ENCODE measurements around the gene CEP290. TPM values are rescaled to one million over a fixed set of nuclear protein-coding genes. Genes with fewer than 3 reads are reported as not detected.
"Not testable (repeated sequence)": the region's sequence is repeated elsewhere in the genome, so short reads cannot be mapped to it uniquely, and the experiment has no call there.

CEP290 gene
- total RNA-seq, 1 donor from 2014 or later: 13.9 TPM

DNA sequence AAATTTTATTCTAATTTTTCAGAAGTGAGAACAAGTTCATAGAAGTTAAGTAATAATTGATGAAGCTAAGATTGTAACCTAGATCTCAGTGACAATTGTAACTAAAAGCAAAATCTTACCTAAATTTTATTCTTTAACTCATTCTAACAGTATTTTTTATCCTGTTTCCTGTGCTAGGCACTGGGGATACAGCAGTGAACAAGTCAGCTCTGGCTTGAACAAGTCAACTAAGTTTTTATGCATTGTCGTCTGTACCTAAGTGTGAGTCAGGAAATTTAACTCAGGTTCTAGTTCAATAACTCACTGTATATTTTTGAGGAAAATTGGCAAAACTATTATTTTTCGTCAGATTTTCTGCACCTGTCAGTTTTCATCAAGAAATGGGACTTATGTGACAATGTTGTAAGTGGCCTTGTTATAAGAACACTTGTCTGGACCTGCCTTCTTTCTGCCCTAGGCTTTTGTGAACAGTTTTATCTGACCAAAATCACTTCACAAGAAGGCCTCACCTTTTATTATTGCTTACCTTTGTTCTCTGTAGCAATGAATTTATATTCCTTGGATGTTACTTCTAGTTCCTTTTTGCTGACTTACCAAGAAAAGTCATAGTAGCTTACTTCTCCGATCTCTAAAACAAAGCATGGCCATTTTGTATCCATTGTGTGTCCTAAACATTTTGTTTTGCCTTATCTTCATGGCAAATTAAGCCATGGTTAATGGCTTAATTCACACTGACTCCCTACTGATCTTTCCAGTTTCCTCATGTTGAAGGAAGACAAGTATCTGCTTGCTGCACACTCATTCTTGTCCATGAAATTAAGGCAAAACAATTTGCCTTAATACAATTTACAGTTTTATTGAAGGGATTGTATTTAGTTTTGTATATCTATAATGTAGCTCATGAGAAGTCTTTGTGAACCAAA is 2.9 kb upstream of the CEP290 start:
- DNase-seq (ENCODE audit: low read depth): no peak

DNA sequence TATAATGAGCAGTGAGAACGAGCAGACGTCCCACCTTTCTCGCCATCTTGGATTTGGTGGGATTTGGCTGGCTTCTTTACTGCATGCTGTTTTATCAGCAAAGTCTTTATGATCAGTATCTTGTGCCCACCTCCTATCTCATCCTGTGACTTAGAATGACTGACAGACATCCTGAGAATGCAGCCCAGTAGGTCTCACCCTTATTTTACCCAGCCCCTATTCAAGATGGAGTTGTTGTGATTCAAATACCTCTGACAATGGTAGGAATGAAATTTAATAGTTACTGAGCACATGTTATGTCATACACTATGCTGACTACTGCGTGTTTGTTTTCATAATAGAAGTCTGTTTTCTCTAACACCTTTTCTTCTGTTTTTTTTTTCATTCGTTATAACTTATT is 2.1 kb upstream of the CEP290 start:
- no peak for DNase-seq (ENCODE audit: low read depth)

DNA sequence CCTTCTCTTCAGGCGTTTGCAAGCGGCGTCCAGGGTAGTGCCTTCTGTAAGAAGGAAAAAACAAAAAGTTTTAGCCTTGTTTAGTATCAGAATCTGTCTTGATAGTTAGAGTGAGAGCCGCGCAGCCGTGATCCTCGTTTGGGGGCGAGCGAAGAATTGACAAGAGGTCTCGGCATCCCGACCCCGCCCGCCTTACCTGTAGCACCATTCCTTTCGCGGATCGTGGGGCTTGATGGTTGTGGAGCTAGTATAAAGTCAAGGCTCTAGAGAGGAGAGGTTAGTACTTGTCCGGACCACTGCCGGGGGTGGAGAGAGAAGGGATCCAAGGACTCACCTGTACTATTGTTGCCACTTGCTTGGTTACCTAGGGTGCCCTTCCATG is 713 bp upstream of the CEP290 start:
- no peak for DNase-seq (ENCODE audit: low read depth)

DNA sequence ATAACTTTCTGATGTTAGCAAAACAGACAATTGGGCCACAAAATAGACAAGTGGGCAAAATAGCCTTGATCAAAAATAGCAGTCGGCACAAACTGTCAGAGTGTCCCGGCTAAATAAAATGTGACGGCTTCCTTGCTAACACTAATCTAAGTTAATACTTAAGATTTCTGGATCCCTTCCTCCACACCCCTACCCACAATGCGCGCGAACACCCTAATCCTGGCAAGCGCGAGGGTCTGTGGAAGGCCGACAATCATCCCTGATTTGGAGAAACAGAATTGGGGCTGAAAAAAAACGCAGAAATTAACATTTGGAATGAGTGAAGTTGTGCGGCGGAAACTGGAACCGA is 489 bp downstream of the CEP290 start:
- DNase-seq (ENCODE audit: low read depth): no peak

DNA sequence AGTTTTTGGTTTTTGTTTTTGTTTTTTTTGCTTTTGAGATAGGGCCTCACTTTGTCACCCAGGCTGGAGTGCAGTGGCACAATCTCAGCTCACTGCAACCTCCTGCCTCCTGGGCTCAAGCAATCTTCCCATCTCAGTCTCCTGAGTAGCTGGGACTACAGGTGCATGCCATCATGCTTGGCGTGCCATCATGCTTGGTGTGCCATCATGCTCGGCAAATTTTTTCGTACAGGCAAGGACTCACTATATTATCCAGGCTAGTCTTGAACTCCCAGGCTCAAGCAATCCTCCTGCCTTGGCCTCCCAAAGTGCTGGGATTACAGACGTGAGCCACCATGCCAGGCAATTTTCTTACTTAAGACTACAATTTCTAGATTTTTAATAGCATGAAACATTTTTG is 2.2 kb downstream of the CEP290 start:
- DNase-seq (ENCODE audit: low read depth): not testable (repeated sequence)

DNA sequence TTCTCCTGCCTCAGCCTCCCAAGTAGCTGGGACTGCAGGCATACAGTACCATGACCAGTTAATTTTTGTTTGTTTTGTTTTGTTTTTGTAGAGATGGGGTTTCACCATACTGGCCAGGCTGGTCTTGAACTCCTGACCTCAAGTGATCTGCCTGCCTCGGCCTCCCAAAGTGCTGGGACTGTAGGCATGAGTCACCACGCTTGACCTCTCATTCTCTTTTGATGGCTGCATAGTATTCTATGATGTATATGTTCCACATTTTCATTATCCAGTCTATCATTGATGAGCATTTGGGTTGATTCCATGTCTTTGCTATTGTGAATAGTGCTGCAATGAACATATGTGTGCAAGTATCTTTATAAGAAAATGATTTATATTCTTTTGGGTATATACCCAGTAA is 8.7 kb downstream of the CEP290 start:
- DNase-seq (ENCODE audit: low read depth): not testable (repeated sequence)

DNA sequence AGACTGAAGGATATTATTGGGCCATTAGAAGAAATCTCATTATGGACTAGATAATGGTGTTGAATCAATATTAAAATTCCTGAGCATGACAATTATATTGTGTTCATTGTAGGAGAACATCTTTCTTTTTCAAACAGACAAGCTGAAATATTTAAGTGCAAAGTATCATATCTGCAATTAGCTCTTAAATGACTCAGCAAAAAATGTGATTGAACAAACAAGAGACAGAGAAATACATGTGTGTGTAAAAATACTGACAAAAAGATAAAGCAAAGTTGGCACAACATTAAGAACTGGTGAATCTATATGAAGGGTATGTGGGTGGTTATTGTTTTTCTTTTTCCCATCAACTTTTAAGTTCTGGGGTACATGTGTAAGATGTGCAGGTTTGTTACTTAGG is 9.5 kb downstream of the CEP290 start:
- no peak for DNase-seq (ENCODE audit: low read depth)

DNA sequence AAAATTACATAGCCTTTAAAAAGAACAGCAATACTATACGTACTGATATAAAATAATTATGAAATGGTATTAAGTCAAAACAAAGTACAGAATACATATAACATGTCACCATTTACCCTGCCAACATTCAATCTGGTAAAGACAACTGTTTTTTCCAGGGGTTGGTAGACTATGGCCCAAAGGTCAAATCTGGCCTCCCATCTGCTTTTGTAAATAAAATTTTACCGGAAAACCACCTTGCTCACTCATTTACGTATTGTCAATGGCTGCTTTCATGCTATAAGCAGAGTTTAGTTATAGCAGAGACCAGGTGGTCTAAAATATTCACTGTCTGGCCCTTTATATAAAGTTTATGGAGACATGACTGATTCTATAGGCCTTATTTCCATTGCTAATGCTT is 14.0 kb downstream of the CEP290 start:
- no peak for DNase-seq (ENCODE audit: low read depth)

DNA sequence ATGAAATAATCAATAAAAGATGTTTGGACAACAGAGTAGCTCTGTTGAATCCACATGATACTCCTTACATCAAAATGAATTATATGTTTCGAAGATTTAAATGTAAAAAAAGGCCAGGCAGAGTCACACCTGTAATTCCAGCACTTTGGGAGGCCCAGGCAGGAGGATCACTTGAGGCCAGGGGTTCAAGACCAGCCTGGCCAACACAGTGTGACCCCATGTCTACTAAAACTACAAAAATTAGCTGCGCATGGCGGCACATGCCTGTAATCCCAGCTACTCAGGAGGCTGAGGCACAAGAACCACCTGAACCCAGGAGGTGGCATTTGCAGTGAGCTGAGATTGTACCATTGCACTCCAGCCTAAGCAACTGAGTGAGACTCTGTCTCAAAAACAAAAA is 14.8 kb downstream of the CEP290 start:
- DNase-seq (ENCODE audit: low read depth): no peak

DNA sequence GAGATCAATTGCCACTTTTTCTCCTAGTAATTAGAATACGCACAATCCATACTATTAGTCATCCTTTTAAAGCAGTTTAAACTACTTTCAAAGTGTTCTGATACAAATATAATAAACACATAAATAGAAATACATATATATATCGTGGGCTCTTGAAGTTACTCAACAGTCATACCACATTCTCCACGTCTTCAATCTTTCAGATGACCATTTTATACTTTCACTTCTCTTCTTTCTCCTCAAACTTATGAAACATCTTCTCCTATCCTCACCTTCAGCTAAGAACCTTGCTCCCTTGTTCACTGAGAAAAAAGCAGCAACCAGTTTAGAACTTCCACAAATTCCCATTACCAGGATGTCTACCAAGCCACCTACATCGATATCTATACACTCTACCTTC is 19.2 kb downstream of the CEP290 start:
- no peak for DNase-seq (ENCODE audit: low read depth)

DNA sequence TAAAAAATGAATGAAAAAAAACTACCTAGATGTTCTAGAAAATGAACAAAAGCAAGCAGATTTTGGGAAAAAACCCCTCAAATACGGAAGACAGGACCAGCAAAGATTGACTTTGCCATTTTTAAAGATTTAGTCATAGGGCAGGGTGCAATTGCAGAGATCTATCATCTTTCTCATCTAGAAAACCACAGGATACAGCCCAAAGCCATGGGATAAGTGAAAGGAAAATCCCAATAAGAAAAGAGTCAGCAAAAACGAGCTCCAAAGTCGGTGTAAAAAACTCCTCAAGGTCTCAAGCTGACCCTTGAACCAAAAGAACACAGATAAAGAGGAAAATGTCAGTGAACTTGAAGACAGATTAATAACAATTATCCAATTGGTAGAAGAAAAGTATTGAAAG is 28.0 kb downstream of the CEP290 start:
- DNase-seq (ENCODE audit: low read depth): peak; percentile 9

DNA sequence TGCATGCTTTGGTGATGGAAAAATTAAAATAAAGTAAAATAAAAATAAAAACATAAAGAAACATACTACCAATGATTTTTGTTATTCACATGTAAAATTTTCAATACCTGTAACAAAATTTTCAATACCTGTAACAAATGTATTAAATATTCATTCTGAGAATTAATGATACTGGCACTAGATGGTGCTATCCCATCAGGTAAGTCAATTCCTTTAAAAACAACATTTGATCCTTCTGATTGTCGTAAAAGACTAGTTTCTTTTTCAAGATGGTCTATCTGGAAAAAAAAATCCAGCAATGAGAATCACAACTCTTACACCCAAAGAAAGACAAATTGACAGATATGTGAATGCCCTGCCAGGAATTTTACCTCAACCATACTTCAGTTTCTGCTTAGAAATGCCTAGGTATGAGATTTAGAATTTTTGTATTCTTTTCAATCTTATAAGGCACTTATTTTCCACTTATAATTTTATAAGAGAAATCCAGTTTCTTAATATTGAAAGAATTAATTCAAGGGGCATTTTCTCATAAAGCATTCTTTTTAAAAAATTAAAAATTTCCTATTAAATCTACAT is 30.7 kb downstream of the CEP290 start:
- DNase-seq (ENCODE audit: low read depth): peak; percentile 44

DNA sequence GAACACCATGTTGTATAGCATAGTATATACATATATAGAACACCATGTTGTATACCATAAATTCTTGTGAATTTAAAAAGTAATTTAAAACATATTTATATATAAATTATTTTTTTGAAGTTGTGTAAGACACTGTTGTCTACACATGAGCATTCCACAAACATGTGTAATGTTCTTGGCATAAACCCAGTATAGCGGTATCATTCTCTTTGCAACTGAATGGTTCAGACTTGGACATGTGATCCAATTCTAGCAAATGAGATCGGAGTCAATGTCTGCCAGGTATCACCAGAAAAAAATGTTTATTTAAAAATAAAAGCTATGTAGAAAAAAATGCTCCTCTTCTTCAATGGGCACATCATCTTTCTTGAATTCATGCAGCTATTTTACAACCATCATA is 33.9 kb downstream of the CEP290 start:
- no peak for DNase-seq (ENCODE audit: low read depth)

DNA sequence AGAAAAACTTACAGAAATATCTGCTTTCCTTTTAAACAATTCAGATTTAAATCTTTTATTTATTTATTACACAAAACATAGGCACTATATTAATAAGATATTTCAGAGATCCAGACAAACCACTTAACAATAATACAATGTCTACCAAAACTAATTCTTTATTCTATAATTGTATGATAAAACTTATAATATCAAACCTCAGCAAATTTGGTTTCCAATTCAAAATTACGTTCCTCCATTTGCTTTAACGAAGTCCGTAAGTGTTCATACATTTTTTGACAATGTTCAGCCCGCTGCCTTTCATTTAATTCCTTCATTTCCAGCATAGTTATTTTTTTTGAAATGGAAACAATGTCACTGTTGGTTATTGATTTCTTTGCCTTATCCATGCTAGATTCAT is 48.3 kb downstream of the CEP290 start:
- no peak for DNase-seq (ENCODE audit: low read depth)

DNA sequence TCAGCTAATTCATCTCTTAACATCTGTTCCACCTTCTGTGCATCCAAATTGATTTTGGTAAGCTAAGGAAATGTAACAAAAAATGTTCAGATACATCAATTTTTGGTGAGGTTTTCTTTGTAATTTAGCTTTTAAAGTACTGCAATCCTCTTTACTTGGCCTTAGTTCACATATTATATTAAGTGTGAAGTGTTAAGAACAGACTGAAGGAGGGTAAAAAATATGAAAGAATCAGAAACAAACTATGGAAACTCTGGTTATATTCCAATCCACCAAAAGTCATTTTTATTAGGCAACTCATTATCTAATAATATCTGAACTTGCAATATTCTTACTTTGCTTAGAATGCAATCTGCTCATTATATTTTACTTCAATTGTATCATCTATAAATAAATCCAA is 49.1 kb downstream of the CEP290 start:
- DNase-seq (ENCODE audit: low read depth): no peak

DNA sequence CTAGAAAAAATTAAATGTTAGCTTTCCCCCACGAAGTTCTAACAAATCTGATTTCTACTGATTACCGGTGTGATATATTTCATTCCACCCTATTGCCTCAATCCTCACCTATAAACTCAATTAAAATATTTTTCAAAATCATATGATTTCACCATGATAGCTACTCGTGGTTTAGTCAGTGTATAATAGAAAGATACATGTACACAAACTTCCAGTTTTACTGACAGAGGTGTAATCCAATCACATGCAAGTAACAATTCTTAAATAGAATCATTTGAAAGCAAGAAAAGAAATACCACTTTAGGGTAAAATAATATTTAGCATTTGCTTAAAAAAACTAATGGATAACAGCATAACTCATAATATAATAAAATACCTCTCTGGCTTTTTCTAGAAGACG is 57.7 kb downstream of the CEP290 start:
- no peak for DNase-seq (ENCODE audit: low read depth)

DNA sequence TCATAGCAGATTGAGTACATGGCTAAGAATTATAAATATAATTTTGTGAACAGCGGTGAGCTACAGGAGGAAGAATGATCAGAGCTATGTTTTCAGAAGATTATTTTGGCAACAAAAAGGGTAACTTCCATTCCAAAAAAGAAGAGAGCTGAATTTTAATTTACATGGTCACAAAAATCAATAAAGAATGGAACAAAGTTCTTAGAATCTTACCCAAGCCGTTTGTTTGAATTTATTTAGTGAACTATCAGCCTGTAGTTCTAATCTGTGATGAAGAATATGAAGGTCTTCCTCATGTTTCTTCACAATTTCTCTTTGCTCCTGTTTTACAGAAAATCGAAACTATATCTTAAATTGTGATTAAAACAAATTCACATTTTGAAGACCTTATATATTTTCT is 58.3 kb downstream of the CEP290 start:
- no peak for DNase-seq (ENCODE audit: low read depth)

DNA sequence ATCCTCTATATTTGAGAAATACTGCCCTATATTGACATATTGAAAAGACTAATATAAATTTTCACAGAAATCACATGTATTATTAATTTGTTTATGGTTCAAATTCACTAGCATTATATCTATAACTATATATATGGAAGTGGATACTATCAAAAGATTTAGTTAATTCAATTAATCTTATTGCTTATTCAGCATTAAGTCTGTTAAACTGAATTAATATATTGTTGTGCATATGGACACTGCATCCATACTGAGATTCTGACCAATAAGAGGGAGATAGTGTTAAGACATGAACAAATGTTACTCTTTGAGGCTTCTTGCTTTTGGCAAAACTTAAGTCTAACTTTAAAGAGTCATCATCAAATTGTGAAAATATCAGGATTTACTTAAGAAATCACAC is 60.6 kb downstream of the CEP290 start:
- no peak for DNase-seq (ENCODE audit: low read depth)

DNA sequence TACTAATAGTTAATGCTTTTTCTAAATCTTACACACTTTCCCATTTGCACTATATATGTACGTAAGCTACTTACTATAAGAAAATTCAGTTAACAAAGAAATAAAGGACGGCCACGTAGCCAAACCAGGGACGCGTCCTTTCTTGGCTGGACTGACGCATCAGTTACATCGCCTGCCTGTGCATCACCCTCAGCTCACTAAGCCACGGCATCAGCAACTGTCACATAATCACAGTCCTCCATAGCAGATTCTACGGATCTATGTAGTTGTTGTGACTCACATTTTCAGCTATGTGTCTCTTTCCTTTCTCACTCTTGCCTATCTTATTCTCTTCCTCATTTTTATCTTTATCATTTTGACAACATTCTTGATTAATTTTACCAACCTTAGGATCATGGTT is 74.6 kb downstream of the CEP290 start:
- DNase-seq (ENCODE audit: low read depth): no peak

DNA sequence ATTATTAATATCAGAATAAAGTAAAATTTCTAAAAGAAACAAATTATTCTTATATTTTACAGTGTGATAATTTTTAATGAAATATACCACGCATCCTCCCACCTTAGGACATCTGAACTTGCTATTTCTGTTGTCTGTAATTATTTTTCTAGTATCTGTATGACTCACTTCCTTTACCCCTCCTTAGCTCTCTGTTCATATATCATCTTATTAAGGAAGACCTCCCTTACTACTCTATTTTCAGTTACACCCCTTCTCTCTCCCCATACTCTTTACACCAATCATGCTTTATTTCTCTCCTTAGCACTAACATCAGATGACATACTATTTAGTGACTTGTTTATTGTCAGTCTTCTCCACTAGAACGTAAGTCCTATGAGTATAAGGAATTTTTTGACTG is 78.5 kb downstream of the CEP290 start:
- DNase-seq (ENCODE audit: low read depth): no peak

DNA sequence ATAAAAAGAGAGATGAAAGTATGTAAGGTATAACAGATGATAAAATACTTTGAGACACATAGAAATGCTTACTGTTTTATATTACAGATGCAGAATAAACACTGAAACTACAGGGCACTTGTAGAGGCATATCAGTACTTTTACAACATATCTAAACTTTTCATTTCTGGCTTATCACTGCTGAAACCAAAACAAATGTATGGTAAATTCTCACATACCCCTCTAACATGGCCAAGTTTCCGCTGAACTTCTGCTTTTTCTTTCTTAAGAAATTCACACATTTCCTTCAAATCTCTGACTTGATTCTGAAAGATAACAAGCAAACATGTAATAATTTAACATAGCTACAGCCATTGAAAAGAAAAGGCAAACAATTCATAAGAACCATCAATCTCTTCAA is 79.4 kb downstream of the CEP290 start:
- no peak for DNase-seq (ENCODE audit: low read depth)

DNA sequence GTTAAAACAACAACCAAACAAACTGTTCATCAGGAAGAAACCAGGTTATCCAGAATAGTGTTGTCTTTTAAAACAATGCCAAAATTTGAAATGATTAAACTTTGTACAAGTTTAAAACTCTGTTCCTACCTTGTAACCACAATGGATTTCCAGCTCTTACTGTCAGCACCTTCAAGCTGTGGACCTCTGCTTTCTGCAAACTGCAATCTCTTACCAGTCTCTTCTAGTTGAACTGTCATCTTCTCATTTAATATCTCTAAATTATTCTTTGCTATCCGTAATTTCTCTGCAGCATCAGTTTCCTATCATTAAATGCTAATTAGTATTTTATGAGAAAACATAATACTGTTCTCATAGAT is 83.2 kb downstream of the CEP290 start:
- no peak for DNase-seq (ENCODE audit: low read depth)

DNA sequence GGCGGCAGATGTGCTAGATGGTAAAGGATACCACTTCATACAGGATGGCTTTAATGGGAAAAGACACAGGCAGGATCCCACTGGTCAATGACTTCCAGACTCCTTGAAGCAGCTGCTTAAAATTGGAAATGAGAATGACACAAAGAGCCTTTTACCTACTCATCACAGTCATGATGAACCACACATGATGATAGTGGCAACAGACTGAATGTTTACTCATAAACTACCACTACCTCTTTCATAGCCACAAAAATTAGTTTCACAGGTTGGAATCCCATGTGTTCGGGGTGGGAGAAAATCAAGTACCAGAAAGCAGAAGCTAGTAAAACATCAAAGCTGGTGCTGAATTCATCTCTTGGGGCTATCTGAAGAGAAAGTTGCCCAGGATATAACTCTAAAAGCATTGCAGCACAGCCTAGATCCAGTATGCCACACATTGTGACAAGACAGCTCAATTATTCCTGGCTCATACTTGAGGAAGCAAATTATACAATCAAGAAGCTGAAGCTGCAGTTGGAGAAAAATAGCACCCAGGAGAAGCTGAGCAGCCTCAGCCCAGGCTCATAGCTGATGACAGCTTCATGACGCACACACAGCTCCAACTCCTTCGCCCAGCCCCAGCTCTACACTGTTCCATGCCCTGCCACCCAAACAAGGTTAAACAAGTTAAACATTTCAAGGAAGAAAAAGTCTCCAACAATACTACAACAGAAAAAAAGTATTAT is 83.7 kb downstream of the CEP290 start:
- DNase-seq (ENCODE audit: low read depth): no peak
